T-helper 1 cell treated with Interleukin-12 subunit alpha and Interleukin-12 subunit beta and Interleukin-4 antibody, amounts not matched to agents 30 ng/mL and 1 ng/mL, for 36 hours (primary cell): ENCODE measurements around the gene ACP2. TPM values are rescaled to one million over a fixed set of nuclear protein-coding genes. Genes with fewer than 3 reads are reported as not detected.
"Not testable (repeated sequence)": the region's sequence is repeated elsewhere in the genome, so short reads cannot be mapped to it uniquely, and the experiment has no call there.

Source experiments
- intact Hi-C: fragments of 100-400 bp; cut with micrococcal nuclease; formaldehyde crosslinking; loops from one replicate; pipeline ENCODE4 v1.15.1; 2024
- total RNA-seq: library from RNA; stranded (reverse); gene quantifications from 2 replicates; pipeline ENCODE4 v1.2.3, GENCODE V29; 2022

Gene ACP2
- total RNA-seq, 1 donor from 2014 or later, result 45.3 TPM

DNA sequence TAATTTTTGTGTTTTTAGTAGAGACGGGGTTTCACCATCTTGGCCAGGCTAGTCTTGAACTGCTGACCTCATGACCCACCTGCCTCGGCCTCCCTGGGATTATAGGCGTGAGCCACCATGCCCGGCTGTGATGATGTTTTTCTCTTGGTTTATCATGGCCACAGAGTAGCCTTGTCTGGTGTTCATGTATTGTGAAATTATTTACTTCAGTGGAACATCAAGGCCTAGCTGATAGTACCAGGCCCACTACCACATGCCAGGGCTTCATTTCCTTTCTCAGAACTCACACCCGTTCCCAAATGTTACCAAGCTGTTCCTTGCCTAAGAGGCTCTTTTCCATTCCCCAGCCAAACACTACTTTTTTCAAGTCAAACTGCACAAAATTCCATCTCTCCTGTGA lies 40.0 kb downstream of the ACP2 start:
- intact Hi-C loops, result no loop called here

DNA sequence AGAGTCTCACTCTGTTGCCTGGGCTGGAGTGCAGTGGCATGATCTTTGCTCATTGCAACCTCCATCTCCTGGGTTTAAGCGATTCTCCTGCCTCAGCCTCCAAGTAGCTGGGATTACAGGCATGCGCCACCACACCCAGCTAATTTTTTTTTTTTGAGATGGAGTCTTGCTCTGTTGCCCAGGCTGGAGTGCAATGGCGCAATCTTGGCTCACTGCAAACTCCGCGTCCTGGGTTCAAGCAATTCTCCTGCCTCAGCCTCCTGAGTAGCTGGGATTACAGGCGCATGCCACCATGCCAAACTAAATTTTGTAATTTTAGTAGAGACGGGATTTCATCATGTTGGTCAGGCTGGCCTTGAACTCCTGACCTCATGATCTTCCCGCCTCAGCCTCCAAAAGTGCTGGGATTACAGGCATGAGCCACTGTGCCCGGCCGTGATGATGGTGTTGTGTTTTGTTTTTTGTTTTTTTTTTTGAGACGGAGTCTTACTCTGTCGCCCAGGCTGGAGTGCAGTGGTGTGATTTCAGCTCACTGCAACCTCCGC lies 40.5 kb downstream of the ACP2 start:
- intact Hi-C loops, result not testable (repeated sequence)

DNA sequence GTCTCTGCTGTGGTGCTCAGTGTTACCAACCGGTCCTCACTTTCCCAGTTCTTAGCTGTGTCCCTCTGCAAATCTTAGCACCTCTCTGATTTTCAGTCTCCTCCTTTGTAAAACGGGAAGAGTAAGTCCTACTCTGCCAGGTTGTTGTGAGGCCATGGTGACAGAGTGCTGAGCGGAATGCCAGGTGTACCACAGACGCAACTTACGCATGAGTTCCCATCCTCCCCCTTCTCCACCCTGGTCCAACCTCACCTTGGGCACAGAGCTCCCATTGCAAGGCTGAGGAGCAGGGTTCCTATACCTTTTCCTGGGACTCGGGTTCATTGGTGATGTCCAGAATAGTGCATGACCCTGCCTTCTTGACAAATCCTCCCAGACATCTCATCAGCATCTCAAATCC lies 41.2 kb downstream of the ACP2 start:
- intact Hi-C loops, result no loop called here

DNA sequence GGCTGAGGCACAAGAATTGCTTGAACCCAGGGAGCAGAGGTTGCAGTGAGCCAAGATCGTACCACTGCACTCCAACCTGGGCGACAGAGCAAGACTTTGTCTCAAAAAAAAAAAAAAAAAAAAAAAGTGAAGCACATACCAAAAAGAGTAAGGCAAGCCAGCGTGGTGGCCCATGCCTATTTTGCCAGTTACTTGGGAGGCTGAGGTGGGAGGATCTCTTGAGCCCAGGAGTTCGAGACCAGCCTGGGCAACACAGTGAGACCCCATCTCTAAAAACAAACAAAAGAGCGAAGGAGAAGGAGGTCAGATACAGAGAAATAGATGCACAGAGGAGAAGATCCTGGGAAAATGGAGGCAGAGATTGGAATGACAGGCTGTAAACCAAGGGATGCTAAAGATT lies 42.0 kb downstream of the ACP2 start:
- intact Hi-C loops, result not testable (repeated sequence)

DNA sequence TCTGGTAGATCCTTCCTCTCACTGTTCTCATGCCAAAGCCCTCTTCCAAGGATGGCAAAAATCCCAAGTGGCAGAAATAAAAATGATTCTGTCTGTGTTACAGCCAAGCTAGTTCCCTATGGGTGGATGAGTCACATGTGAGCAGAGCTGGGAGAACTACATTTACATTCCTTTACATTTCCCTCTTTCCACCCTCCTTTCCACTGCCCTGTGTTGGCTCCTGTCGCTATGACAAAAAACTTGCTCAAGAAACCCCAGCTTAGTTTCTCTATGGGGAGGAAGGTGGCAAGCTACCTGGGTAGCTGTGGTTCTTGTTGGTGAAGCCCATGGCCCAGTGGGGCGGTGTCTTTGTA lies 44.0 kb downstream of the ACP2 start:
- intact Hi-C loops, result no loop called here

DNA sequence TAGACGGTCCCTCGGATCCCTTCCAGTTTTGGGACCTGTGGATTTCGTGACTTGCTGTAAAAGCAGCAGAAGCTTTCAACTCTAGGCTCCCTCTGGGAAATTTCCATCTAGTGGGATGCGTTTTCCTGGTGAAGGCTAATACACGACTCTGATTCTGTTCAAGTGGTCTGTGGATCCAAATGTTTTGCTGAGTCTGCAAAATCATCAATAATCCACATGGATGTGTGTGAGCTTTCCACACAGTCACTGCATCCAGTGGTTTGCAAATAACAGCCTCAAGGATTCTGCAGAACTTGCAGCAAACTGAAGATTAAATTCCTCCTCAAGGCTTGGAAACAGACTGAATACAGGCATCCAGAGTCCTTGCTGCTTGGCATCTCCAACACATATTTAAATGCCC lies 46.0 kb downstream of the ACP2 start:
- intact Hi-C loops, result no loop called here

DNA sequence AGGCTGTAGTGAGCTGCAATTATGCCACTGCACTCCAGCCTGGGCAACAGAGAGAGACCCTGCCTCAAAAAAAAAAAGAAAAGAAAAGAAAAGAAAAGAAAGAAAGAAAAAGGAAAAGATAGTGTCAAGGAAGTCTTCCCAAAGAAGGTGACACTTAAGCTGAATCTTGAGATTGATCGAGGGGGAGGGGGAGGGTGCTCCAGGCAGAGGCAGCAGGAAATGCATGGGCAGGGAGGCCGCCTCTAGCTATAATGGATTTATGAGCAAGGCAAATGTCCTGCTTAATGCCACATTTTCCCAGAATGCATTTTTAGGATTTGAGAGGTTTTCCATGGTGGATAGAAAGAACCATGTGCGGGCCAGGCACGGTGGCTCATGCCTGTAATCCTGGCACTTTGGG lies 47.6 kb downstream of the ACP2 start:
- intact Hi-C loops, result no loop called here

DNA sequence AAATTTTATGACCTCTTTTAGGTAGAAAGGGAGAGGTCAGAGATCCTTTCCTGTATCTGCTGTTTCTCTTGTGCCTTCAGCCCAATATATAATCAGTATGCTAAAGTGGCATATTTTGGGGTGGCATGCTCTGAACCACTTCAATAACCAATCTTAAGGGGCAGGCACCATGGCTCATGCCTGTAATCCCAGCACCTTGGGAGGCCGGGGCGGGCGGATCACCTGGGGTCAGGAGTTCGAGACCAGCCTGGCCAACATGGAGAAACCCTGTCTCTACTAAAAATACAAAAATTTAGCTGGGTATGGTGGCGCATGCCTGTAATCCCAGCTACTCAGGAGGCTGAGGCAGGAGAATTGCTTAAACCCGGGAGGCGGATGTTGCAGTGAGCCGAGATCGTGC lies 50.5 kb downstream of the ACP2 start:
- intact Hi-C loops, result not testable (repeated sequence)

DNA sequence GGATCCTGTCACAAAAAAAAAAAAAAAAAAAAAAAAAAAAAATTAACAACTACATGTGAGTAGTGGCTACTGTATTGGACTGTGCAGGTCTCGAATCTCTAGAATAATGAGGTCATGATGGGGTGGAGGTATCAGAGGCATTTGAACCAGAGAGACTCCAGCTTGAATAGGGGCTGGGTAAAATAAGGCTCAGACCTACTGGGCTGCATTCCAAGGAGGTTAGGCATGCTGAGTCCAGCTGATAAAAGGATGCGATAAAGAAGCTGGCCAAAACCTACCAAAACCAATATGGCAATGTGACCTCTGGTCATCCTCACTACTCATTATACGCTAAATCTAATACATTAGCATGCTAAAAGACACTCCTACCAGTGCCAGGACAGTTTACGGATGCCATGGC lies 56.5 kb downstream of the ACP2 start:
- intact Hi-C loops, result no loop called here

DNA sequence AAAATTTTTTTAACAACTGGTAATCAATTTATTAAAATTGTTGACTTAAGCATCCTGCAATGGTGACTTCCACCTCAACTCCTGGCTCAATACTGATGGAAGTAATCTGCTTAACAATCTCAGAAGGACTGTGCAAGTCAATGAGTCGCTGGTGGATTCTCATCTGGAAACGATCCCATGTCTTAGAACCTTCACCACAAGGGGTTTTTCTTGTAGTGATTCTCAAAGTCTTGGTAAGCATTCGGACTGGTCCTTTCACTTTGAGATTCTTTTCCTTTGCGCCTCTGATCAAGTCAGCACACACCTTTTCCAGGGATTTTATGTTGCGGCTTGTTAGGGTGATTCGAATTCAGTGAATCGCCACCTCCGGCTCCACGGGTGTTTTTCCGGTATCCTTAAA lies 57.5 kb downstream of the ACP2 start:
- intact Hi-C loops, result not testable (repeated sequence)

Other genes with a start within 250 kb of the ACP2 start
- gene ARFGAP2, start 71.9 kb downstream of the ACP2 start, total RNA-seq, result 115 and 116 TPM in 2 replicates
- gene PACSIN3, start 62.4 kb downstream of the ACP2 start, total RNA-seq, result 2.9 and 3.4 TPM in 2 replicates
- gene DDB2, start 33.8 kb downstream of the ACP2 start, total RNA-seq, result 107 and 121 TPM in 2 replicates
- gene NR1H3, start 9.2 kb upstream of the ACP2 start, total RNA-seq, result 7.5 and 9.0 TPM in 2 replicates
- 82.5 and 88.1 TPM in 2 replicates for gene MADD, start 21.3 kb upstream of the ACP2 start, total RNA-seq
- not detected in 2 replicates for gene MYBPC3, start 103.9 kb upstream of the ACP2 start, total RNA-seq
- 0.15 TPM in 1 of 2 replicates, not detected in the other for gene SPI1, start 129.7 kb upstream of the ACP2 start, total RNA-seq
- gene SLC39A13, start 159.8 kb upstream of the ACP2 start, total RNA-seq, result 26.3 and 31.0 TPM in 2 replicates
- 159 and 168 TPM in 2 replicates for gene PSMC3, start 177.6 kb upstream of the ACP2 start, total RNA-seq
- 0.71 and 1.4 TPM in 2 replicates for gene RAPSN, start 200.3 kb upstream of the ACP2 start, total RNA-seq